Kidney epithelial cell (primary cell): ENCODE data around the gene RCAN1. TPM values are rescaled to one million over a fixed set of nuclear protein-coding genes. Genes with fewer than 3 reads are reported as not detected.
A peak's percentile ranks its signal among the peaks of the same experiment; 100 is the strongest.

Experiments
- DNase-seq: peaks from one replicate; pipeline ENCODE4 v3.0.0-alpha.2; 2010; ENCODE audit warnings: low read depth
- H3K27me3 ChIP-seq: 2 replicates; pipeline ENCODE4 v1.6.0; 2011; ENCODE audit warnings: low read length; ENCODE audit not compliant: control insufficient read depth, insufficient read depth
- H3K36me3 ChIP-seq: 2 replicates; pipeline ENCODE4 v1.5.1; 2011; ENCODE audit warnings: low read length; ENCODE audit not compliant: control insufficient read depth, insufficient read depth
- H3K4me3 ChIP-seq: 2 replicates; pipeline ENCODE4 v1.5.1; 2011; ENCODE audit warnings: low read depth, mild to moderate bottlenecking, control low read depth, low read length
- total RNA-seq: library from RNA; depleted of rRNA; stranded (reverse); fragments of >200 nt; gene quantifications from 2 replicates; pipeline ENCODE4 v1.2.3, GENCODE V29; 2015
- TF ChIP-seq, protein P1 (sequence below): IDR thresholded peaks from 2 replicates; pipeline ENCODE4 v1.5.1; 2011; ENCODE audit warnings: mild to moderate bottlenecking, moderate library complexity, low read length, control low read depth, inconsistent platforms; ENCODE audit not compliant: insufficient read depth, poor library complexity, severe bottlenecking

RCAN1 gene
- total RNA-seq, 1 donor from 2014 or later: 82.4 TPM

DNA sequence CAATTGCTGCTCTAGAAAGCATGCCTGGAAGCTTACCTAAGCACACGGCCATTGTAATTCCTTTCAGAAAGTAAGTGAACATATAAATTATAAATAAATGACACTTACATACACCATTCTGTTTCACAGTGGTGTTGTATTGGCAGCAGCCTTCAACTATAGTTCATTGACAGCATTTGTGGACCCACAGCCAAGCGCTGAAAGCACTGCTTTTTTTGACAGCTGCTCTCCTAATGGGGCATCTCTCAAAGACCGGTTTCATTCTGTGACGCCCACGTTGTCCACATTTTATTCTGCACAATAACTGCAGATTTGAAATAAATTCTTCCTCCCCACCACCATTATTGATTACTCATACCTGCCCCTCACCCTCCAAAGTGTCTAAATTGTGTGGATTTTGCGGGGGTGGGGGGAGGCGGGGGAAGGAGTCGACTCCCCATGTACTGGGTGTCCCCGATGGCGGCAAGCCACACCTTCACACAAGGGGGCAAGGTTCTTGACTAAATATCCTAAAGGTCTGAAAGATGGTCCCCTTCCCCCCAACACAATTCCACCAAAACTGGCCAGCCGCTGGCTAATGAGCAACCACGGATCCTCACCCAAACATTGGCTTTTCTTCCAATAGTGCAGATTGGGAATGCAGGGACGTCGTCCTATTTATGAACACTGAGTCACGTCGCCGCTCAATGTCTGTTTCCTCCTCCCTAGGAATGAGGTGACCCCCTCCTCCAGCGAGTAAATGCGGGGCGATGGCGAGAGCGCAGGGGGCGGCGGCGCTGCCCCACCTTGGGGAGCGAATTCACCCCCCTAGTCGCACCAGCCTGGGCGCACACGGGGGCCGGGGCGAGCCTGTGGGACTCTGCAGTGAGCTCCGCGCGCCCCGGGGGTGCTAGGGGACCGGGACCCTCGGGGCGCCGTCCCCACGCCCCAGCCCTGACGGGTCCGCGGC lies 960 bp downstream of the RCAN1 start:
- DNase-seq: no peak
- H3K36me3 ChIP-seq: no peaks in the 10 kb centered on the region
- TF ChIP-seq, protein P1, sequence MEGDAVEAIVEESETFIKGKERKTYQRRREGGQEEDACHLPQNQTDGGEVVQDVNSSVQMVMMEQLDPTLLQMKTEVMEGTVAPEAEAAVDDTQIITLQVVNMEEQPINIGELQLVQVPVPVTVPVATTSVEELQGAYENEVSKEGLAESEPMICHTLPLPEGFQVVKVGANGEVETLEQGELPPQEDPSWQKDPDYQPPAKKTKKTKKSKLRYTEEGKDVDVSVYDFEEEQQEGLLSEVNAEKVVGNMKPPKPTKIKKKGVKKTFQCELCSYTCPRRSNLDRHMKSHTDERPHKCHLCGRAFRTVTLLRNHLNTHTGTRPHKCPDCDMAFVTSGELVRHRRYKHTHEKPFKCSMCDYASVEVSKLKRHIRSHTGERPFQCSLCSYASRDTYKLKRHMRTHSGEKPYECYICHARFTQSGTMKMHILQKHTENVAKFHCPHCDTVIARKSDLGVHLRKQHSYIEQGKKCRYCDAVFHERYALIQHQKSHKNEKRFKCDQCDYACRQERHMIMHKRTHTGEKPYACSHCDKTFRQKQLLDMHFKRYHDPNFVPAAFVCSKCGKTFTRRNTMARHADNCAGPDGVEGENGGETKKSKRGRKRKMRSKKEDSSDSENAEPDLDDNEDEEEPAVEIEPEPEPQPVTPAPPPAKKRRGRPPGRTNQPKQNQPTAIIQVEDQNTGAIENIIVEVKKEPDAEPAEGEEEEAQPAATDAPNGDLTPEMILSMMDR: no peak
- peak overlapping the region; percentile 60 for H3K4me3 ChIP-seq
- no peaks in the 10 kb centered on the region for H3K27me3 ChIP-seq

DNA sequence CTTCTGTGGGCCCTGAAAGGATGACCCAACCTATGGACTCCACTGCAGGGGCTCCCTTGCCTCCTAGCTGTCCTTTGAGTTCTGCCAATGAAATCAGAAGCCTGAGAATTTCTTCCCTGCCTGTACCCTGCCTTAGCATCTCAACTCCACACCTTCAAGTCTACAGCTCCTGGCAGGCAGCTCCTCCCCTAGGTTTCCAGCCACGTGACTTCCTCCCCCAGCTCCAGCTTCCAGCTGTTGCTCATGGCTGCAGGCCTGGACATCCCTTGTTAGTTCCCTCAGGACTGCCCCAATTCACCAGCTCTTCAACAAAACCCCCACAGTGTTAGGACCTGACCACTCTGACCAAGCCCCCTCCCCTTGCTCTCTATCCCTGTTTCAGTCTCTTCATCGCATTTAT lies 2.4 kb downstream of the RCAN1 start:
- TF ChIP-seq, protein P1: no peak
- Histone ChIP-seq H3K4me3 (no peak overlapping the region), H3K36me3 (no peaks in the 10 kb centered on the region), H3K27me3 (no peaks in the 10 kb centered on the region)
- no peak for DNase-seq

DNA sequence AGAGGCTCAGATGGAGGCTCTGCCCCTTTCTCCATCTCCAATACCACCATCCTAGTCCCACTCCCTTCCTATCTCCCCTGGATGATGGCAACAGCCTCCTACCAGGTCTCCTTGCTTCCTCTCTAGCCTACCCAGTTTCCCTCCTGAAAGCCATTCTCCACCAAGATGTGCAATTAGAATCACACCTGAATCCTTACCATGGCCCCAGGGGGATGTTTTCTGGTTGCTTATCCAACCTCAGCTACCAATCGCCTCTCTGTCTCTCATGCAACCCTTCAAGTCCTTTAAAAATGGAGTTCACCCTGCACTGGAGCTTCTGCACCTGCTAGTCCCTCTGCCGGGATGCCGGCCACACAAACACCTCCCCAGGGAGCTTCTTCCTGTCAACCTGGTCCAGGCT lies 2.9 kb downstream of the RCAN1 start:
- Histone ChIP-seq H3K27me3 (no peaks in the 10 kb centered on the region), H3K36me3 (no peaks in the 10 kb centered on the region), H3K4me3 (no peak overlapping the region)
- TF ChIP-seq, protein P1: no peak
- DNase-seq: no peak

DNA sequence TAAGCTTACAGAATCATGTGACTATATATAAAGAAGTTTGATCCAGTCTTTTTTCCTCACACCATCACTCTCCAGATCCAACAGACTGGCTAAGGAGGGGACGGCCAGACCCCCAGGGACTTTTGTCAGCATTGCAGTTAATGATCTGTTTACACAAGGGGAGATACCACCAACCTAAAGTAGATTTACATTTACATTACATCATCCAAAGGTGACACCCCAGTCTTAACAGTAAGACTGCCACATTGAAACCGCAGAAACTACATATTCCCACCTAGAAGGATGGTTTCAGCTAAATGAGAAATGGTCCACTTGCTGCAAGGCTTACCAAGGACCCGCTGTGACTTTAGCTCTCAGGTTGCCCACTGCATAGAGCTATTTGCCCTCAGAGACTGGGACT lies 3.4 kb downstream of the RCAN1 start:
- TF ChIP-seq, protein P1: no peak
- Histone ChIP-seq H3K36me3 (no peaks in the 10 kb centered on the region), H3K27me3 (no peaks in the 10 kb centered on the region), H3K4me3 (no peak overlapping the region)
- no peak for DNase-seq

DNA sequence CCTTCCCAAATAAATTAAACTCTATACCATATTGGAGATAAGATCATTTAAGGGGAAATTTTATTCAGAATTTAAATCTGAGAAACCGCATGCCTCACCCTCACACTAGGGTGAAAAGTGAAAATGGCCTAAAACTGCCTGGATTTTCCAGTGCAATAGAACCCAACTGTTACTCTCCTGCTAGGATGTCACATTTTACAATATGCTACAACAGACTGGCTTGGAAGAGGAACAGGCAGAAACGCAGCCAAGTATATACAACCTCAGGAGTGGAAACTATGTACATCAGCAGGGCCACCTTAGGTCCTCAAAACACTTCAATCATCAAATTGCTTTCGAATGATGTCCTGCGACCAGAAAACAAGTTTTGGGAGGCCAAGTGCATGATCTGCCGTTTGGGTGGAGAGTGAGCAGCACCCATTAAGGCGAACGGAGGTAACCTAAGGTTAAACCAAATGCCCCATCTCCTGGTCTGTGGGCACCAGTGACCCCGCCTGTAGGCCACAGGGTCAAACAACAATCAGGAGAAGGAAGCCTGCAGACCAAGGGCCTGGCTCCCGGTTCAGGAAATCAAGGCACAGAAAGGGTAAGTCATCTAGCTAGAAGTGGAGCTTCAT lies 4.9 kb downstream of the RCAN1 start:
- no peak for DNase-seq

More for the DNA sequence above, 4.9 kb downstream of the RCAN1 start:
- no peaks in the 10 kb centered on the region for H3K36me3 ChIP-seq
- no peaks in the 10 kb centered on the region for H3K27me3 ChIP-seq
- no peak overlapping the region for H3K4me3 ChIP-seq
- TF ChIP-seq, protein P1: no peak
